Fibroblast of villous mesenchyme (primary cell): ENCODE data around the gene SH3BGRL2. TPM values are rescaled to one million over a fixed set of nuclear protein-coding genes. Genes with fewer than 3 reads are reported as not detected.

Experiments used
- DNase-seq: peaks from one replicate; pipeline ENCODE4 v3.0.0-alpha.2; 2010; ENCODE audit warnings: low read depth
- H3K4me3 ChIP-seq: 2 replicates; pipeline ENCODE4 v1.5.1; 2011; ENCODE audit warnings: low read depth, mild to moderate bottlenecking, low read length
- CTCF ChIP-seq: IDR thresholded peaks from 2 replicates; pipeline ENCODE4 v1.5.1; 2012; ENCODE audit warnings: low read depth, mild to moderate bottlenecking, low read length; ENCODE audit not compliant: insufficient read depth
- total RNA-seq: library from RNA; depleted of rRNA; stranded (reverse); fragments of >200 nt; gene quantifications from 2 replicates; pipeline ENCODE4 v1.2.3, GENCODE V29; 2012

Gene SH3BGRL2
- total RNA-seq, 1 donor: 2.6 TPM

- no peak for DNase-seq
- no peak overlapping the region for H3K4me3 ChIP-seq
- TF ChIP-seq CTCF: no peak
Measured at GRCh38 chr6:79705456-79705995, 74.4 kb downstream of the SH3BGRL2 start.

GRCh38 chr6:79706527-79706926, 75.4 kb downstream of the SH3BGRL2 start:
- DNase-seq: no peak
- TF ChIP-seq CTCF: no peak
- H3K4me3 ChIP-seq: no peak overlapping the region

- no peak for TF ChIP-seq CTCF
- DNase-seq: no peak
Measured at GRCh38 chr6:79707621-79708020, 76.5 kb downstream of the SH3BGRL2 start.

DNA sequence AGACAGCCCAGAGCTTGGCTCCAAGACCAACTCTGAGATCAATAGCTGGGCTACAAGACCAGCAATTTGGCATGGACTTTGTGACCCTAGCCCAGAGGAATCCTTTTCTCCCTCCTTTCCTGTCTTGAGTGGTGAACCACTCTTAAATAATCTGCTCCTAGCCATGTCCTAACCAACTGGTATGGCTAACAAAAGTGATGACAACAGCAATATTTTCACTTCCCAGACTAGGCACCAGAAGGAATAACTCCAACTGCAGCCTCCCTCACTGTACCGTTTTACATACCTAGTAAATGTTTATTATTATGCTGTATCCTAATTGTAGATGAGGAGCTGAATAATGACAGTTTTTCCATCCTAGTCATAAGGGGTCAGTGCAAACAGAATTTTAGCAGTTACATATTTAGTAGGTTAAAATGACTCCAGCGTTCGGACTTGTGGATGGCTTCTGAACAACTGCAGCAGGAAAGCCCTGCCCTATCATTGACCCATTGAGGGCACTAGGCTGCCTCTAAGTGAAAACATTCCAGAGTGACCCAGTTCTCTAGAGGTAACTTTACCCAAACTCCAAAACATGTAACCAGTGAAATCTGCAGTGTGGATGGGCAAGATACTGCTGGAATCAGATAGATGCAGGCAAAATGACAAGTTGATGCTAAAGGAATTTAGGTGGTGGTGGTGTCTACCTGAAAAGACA, 77.1 kb downstream of the SH3BGRL2 start:
- H3K4me3 ChIP-seq: no peak overlapping the region
- DNase-seq: no peak
- TF ChIP-seq CTCF: no peak

More at GRCh38 chr6:79707621-79708020, 76.5 kb downstream of the SH3BGRL2 start:
- H3K4me3 ChIP-seq: no peak overlapping the region

DNA sequence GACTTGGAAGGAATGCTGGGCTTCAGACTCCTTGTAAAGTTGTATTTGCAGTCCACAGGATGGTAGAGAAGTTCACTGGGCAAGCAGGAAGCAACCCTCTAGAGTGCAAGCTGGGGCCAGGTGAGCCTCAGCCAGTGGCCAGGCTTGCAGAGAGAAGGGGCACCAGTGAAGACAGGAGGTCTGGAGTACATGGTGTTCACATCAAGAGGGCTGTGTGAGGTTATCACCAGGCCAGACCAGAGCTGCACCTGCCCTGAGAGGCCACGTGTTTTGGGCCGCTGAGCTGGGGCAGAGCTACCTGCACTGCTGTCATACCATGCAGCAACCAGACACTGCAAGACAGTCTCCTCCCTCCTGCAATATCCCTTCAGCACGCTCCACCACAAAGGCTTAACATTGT, 79.0 kb downstream of the SH3BGRL2 start:
- DNase-seq: no peak
- no peak for TF ChIP-seq CTCF
- no peak overlapping the region for H3K4me3 ChIP-seq

GRCh38 chr6:79711167-79711566, 80.0 kb downstream of the SH3BGRL2 start:
- H3K4me3 ChIP-seq: no peak overlapping the region
- TF ChIP-seq CTCF: no peak
- DNase-seq: no peak
